CD1c-positive myeloid dendritic cell (primary cell): ENCODE data around the gene IFT52.

Source experiments
- DNase-seq: peaks from one replicate; pipeline ENCODE4 v3.0.0-alpha.2; 2016; ENCODE audit errors: extremely low spot score

The IFT52 gene

GRCh38 chr20:43689165-43689564 is 98.4 kb downstream of the IFT52 start:
- no peak for DNase-seq

DNA sequence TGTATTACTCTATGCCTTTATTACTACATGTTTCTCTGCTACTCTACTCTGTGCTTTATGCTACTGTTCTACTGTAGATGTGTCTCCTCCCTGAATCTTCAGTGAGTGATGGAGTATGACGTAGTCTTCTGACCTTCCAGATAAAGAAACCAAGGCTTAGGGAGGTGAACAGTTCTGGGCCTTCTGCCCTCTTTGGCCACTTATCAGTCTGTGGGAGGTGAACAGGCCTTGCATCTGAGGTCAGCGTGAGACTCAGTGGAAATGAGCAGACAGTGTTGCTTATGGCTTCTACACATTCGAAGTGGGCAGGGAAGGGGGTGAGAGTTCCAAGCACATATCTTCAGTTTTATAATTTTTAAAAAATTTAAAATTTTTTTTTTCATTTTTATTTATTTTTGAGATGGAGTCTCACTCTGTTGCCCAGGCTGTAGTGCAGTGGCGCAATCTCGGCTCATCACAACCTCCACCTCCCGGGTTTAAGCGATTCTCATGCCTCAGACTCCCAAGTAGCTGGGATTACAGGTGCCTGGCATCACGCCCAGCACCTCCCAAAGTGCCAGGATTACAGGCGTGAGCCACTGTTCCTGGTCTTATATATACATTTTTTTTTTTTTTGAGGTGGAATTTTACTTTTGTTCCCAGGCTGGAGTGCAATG is 100.3 kb downstream of the IFT52 start:
- no peak for DNase-seq

DNA sequence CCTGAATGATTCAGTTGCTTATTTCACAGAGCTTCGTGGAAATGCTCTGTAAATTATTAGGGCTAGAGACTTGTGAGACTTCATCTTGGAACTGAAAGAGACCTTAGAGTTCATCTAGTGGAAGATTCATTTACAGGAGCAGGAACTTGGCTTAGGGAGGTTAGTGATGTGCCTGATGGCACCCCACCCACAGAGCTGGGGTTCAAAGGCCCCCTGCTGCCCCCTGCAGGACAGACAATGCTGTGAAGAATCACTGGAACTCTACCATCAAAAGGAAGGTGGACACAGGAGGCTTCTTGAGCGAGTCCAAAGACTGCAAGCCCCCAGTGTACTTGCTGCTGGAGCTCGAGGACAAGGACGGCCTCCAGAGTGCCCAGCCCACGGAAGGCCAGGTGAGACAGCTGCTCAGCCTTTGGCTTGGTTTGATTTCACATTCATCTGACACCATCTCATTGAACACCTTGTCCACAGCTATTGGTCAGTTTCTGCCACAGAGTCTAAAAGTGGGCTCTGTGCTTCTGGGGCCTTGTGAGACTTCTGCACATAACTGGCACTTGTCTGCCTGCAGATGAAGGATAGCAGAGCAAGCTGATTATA is 101.3 kb downstream of the IFT52 start:
- DNase-seq: peak; percentile 58

GRCh38 chr20:43694763-43695162 is 104.0 kb downstream of the IFT52 start:
- no peak for DNase-seq

DNA sequence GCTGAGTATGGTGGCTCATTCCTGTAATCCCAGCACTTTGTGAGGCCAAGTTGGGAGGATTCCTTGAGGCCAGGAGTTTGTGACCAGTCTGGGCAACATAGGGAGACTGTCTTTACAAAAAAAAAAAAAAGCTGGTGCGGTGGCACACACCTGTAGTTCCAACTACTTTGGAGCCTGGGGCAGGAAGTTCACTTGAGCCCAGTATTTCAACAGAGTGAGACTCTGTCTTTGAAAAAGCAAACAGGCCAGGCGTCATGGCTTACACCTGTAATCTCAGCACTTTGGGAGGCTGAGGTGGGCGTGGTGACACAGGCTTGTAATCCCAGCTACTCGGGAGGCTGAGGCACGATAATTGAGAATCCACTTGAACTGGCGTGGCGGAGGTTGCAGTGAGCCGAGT is 104.8 kb downstream of the IFT52 start:
- DNase-seq: no peak
